Stimulated activated CD4-positive, alpha-beta T cell treated with anti-CD3 and anti-CD28 coated beads, Interleukin-1b, Interleukin-23, amount 100 ng/mL, for 4 hours (primary cell): Measurements from ENCODE around the gene ZCCHC4.

Experiments used
- DNase-seq, 2 donors: peaks; one replicate each; pipeline ENCODE4 v3.0.0-alpha.2; 2020; ENCODE audit warnings: low read depth in 2 of 2

Gene ZCCHC4

DNA sequence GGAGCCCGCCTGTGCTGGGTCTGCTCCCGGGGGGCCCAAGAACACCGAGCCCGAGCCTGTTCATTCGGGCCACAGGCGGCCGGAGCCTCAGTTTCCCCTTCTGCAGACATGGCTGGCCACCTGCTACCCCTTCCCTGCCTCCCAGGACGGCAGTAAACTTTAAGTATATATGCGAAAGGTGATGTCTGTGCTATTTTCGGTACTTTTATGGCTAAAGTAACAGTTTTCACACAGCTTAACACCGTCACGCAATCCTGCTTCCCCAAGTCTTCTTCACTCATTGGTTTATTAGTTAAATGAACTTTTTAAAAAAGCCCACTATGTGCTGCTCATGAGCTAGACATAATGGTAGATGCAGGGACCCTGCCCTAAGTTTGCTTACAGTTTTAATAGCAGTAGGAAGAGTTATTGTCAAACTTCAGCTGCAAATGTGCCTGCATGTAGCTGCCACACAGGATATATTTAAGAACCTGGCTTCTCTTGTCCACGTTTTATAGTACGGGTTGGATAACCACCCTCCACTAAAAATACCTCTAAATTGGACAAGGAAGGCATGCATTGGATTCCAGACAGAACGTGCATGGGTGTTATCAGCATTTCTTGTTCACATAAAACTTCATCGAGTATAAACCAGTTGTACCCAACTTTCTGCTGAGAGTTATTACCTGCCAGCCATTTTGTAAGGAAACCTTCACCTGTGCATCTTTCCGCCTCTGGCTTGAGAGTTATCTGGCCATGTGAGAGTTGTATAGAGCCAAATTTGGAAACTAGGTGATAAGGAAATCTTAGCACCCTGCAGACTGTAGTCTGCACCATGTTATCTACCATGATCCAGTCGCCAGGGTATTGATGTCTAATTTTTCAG is 65.2 kb downstream of the ZCCHC4 start:
- no peak for DNase-seq

DNA sequence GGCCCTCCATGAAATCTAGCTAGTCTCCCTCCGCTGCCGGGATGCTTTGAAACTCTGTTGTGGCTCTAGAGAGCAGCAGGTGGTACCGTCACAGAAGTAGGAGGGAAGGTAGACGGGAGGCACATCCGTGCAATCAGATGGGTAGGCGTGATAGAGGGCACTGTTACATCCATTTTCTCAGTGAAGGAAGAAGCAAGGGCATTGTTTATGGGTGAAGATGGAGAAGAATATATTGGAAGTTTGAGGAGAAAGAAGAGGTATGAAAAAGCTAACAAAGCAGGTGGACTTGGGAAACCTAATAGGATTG is 65.8 kb downstream of the ZCCHC4 start:
- DNase-seq, result no peak

DNA sequence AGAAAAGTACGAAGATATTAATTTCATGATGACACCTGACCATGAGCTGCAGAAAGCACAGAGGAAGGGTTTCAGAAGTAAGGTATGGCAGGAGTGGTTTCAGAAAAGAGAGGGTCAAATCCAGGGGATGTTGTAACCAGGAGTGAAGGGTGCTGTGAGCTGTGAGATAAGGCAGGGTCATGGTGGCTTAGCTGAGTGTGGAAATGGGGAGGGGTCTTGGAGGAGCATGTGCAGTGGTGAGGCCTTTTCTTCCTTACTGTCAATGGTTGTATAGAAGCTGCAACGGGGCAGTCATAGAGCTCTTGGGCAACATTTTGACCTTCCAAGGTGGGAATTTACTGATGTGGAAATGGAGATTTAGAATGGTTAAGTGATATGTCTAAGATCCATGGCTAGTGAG is 67.0 kb downstream of the ZCCHC4 start:
- no peak for DNase-seq

DNA sequence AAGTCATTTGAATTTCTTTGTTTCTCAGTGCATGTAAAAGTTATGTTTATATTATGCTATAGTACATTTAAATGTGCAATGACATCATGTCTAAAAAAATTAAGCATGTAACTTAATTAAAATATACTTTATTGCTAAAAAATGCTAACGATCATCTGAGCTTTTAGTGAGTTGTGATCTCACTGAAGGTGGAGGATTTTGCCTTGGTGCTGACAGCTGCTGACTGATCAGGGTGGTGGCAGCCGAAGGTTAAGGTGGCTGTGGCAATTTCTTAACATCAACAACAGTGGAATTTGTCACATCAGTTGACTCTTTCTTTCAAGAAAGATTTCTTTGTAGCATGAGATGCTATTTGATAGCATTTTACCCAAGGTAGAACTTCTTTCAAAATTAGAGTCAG is 71.1 kb downstream of the ZCCHC4 start:
- DNase-seq, result no peak

DNA sequence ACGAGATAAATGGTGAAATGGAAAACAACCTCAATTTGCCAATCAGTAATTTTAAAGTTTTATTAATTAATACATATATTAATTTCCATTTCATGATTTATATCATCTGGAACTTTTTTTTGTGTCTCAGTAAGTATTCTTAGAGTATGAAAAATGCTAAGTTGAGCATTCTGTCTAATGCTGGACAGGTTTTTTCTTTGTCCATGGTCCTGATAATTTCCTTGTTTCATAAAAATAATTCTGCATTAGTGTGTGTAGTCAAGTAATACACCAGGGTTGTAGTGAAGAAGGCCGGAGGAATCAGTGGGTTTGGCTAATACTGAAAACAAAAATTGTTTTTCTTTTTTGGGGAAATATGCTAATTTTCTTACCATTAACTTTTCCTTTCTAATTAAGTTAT is 74.4 kb downstream of the ZCCHC4 start:
- no peak for DNase-seq

DNA sequence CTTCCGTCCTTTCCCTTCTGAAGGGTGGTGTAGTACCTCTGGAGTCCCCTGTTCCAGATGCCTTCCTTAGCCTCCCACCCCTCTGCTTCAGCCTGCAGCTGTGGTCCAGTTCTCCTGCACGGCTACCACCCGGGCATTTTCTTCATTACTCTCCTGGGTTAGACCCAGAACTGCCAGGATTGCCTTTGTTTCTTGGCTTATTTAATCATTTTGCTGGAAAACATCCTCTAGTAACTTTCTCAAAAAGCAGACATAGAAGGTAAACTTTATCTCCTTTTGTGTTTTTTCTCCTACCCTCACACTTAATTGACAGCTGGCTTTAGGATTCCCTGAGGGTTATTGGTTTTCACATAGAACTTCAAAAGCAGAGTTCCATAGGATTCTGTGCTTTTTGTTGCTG is 84.7 kb downstream of the ZCCHC4 start:
- DNase-seq, result no peak

DNA sequence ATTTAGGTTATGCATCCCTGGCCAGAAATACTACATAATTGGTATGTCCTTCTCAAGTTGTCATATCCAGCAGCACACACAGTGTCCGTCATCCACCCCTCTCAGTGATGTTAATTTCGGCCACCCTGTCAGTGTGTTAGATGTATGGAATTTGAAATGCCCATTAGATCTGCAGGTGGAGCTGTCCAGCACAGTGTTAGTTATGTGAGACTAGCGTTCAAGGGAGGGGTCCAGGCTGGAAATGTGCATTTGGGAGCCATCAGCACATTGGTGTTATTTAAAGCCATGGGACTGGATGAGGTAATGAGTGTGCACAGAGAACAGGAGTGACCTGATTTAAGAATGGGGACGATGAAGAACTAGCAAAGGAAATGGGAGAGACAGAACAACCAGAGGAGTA is 86.9 kb downstream of the ZCCHC4 start:
- no peak for DNase-seq

DNA sequence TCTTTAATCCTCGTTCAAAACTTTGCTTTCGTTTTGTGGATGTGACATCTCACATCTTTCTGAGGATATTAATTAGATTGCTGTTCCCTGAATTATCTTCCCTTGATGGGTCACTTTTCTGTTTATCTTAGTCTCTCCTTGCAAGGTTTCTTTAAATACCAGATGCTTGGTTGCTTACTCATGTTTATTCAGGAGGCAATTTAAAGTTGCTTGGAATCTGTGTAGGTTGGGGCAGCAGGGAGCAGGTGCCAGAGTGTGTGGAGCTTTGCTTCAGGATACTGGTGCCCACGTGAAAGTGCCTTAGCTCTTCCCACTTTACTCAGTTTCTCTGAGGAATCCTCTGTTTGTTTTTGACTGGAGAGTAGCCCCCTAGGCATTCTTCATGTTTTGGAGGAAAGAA is 88.5 kb downstream of the ZCCHC4 start:
- no peak for DNase-seq

DNA sequence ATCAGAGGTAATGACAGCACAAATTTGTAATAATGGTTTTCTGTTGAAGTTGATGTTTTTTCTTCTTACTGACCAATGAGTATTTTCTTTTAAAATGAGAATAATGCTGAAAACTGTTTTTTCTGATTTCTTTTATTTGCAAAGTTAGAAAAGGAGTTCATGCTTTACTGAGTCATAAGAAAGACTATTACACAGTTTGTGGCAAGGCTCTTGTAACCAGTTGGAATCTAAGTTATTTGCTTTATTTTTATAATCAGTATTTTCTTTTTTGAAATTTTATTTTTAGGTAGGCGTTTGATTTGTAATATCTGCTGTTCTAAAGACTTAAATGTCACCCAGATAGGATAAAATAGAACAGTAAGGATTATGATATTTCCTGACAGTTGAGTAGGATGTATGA is 89.9 kb downstream of the ZCCHC4 start:
- DNase-seq, result no peak

DNA sequence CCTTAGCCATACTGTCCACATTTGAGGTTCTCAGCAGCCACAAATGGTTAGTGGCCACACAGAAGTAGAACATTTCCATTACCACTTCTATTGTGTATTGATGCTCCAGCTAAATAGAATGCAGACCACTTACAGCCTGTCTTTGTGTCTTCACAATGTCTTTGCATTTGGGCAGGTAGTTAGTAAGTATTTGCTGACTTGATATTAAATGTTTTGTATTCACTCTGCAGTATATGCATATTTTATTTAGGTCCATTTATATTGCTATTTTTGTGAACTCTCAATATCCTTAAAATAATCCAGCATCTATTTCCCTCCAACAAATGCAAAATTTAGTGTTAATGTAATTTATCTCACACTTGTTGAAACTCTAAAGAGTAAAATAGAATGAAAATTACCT is 91.1 kb downstream of the ZCCHC4 start:
- DNase-seq, result no peak

DNA sequence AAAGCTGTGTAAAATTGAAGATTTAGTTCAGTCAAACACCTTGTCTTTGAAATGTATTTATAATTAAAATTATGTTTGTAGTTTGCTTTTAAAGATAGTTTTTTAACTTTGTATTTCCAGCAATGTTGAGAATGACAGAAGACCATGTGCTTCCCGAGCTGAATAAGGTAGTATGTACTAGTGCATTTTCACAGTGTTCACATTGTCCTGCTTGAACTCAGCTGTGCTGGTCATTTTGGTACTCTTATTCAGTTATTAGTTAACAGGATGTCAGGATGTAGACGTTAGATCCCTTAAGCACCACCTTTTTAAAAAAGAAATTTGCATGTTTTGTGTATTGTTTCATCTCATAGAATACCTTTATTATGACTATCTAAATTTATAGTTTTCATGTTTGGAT is 92.9 kb downstream of the ZCCHC4 start:
- no peak for DNase-seq

DNA sequence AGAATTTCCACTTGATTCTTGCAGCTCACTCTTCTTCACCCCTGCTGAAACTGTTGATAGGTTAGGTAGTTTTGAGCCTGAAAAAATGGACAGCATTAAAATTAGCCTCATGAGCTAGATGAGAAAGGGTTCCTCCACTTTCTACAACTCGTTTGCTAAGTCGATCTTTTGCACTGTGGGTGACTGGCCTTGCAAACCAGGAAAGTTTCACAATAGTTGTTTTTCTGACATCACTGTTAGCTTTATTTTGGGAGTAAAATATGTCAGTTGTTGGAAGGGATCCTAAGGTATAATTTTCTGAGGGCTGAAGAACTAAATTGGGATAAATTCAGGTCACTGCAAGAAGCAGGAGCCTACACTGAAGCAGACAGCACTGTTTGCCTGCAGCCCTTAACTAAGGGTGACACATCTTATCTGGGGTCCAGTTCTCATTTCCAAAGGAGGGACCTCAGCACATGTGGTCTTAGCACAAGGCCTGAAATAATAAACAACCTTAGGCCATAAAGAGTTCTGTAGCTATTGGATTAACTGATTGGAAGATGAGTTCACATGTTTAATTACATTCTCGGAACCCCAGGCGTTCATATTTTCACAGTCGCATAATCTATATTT is 93.6 kb downstream of the ZCCHC4 start:
- DNase-seq, result no peak

DNA sequence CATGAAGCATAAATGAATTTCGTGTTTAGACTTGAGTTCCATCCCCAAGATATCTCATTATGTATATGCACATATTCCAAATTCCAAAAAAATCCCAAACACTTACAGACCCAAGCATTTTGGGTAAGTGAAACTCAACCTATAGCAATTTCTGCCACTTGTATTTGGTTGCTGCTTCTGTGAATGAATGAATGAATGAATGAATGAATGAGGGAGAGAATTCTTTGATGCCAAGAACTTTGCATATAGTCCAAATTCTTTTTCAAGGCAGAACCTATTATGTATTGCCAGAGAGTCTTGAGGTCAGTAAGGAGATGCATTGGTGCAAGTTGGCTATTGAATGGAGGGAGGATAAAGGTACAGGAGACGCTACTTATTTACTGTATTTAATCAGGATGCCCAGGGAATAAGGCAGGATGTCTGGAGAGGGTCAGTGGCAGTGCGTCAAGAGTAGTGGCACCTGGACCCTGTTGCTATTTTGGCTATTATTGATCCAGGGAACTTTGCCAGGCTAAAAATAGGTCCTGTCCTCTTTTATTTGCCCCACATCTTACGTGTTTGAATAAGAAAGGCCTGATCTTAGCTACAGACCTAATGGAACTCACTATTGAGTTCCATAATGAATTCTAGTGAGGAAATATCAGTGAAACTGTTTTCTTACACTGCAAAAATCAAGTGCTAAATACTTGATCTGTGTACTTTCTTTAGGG is 98.4 kb downstream of the ZCCHC4 start:
- DNase-seq, result no peak

DNA sequence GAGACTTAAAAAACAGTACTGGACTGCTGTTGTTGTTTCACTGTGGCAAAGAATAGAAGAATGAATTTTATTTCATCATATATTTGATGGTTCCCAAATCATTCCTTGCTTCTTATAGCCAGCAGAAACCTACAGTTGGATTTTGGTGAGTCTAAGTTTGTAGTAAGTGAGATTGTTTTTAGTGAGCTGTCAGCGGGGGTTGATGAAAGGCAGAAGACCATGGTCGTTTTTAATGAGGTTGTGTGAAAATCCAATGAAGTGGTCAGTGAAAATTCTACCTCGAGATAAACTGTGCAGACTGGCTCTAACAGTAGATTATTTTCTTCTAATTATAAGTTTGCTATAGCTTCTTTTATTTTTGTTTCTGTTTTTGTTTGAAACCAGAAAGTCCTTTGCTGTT is 100.7 kb downstream of the ZCCHC4 start:
- DNase-seq, result no peak

DNA sequence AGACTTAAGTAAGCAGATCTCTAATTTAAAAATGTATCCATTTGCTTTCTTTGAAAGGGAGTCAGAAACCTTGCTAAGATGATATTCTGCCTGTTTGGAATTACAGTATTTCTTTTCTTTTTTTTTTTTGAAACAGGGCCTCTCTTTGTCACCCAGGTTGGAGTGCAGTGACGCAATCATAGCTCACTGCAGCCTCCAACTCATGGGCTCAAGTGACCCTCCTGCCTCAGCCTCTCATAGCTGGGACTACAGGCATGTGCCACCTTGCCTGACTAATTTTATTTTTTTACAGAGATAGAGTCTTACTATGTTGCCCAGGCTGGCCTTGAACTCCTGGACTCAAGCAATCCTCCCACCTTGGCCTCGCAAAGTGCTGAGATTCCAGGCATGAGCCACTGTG is 104.4 kb downstream of the ZCCHC4 start:
- DNase-seq, result no peak
